Astrocyte (in vitro differentiated cells and primary cell): ENCODE measurements around the gene ATOSB. TPM values are rescaled to one million over a fixed set of nuclear protein-coding genes. Genes with fewer than 3 reads are reported as not detected.
"Not testable (repeated sequence)": the region's sequence is repeated elsewhere in the genome, so short reads cannot be mapped to it uniquely, and the experiment has no call there.

Source experiments
- DNase-seq: peaks from one replicate; pipeline ENCODE4 v3.0.0-alpha.2; 2010; ENCODE audit warnings: low read depth
- FAIRE-seq: peaks from 2 replicates; lab custom pipeline; 2011; peaks lifted over from hg19 to GRCh38; lab: Jason Lieb, UNC
- H2AFZ ChIP-seq: 2 replicates; pipeline ENCODE4 v1.6.0; 2012; ENCODE audit warnings: low read depth, low read length, inconsistent platforms
- H3K27ac ChIP-seq: 2 replicates; pipeline ENCODE4 v1.5.1; 2011; ENCODE audit warnings: low read depth, low read length, inconsistent platforms
- H3K27me3 ChIP-seq: 2 replicates; pipeline ENCODE4 v1.6.0; 2011; ENCODE audit warnings: low read length, inconsistent platforms; ENCODE audit not compliant: insufficient read depth
- H3K36me3 ChIP-seq: 2 replicates; pipeline ENCODE4 v1.5.1; 2011; ENCODE audit warnings: low read length, inconsistent platforms; ENCODE audit not compliant: insufficient read depth
- H3K4me1 ChIP-seq: 2 replicates; pipeline ENCODE4 v1.5.1; 2011; ENCODE audit warnings: low read length, inconsistent platforms; ENCODE audit not compliant: insufficient read depth
- H3K4me2 ChIP-seq: 2 replicates; pipeline ENCODE4 v1.6.0; 2012; ENCODE audit warnings: low read length, inconsistent platforms
- H3K4me3 ChIP-seq: 2 replicates; pipeline ENCODE4 v1.5.1; 2011; ENCODE audit warnings: low read depth, mild to moderate bottlenecking, low read length, inconsistent platforms; ENCODE audit not compliant: insufficient read depth
- H3K79me2 ChIP-seq: 2 replicates; pipeline ENCODE4 v1.6.0; 2012; ENCODE audit warnings: mild to moderate bottlenecking, low read length, inconsistent platforms; ENCODE audit not compliant: insufficient read depth
- H3K9ac ChIP-seq: 2 replicates; pipeline ENCODE4 v1.6.0; 2012; ENCODE audit warnings: mild to moderate bottlenecking, low read length, inconsistent platforms
- H3K9me3 ChIP-seq: 2 replicates; pipeline ENCODE4 v1.5.1; 2012; ENCODE audit warnings: low read depth, mild to moderate bottlenecking, low read length, inconsistent platforms; ENCODE audit not compliant: insufficient read depth
- H4K20me1 ChIP-seq: 2 replicates; pipeline ENCODE4 v1.6.0; 2012; ENCODE audit warnings: low read length, inconsistent platforms; ENCODE audit not compliant: insufficient read depth
- H3K27ac Mint-ChIP-seq: one replicate; pipeline ENCODE4 v1.8.0; 2021; ENCODE audit warnings: mild to moderate bottlenecking, mixed read lengths; ENCODE audit not compliant: unreplicated experiment
- H3K27me3 Mint-ChIP-seq: one replicate; pipeline ENCODE4 v1.8.0; 2021; ENCODE audit warnings: low read depth, mixed read lengths; ENCODE audit not compliant: unreplicated experiment
- H3K36me3 Mint-ChIP-seq: one replicate; pipeline ENCODE4 v1.8.0; 2021; ENCODE audit warnings: low read depth, mixed read lengths; ENCODE audit not compliant: unreplicated experiment
- H3K4me1 Mint-ChIP-seq: one replicate; pipeline ENCODE4 v1.8.0; 2021; ENCODE audit warnings: low read depth, mixed read lengths; ENCODE audit not compliant: unreplicated experiment
- H3K4me3 Mint-ChIP-seq: one replicate; pipeline ENCODE4 v1.8.0; 2021; ENCODE audit warnings: mild to moderate bottlenecking, moderate library complexity, mixed read lengths; ENCODE audit not compliant: unreplicated experiment
- H3K9me3 Mint-ChIP-seq: one replicate; pipeline ENCODE4 v1.8.0; 2021; ENCODE audit warnings: mild to moderate bottlenecking, mixed read lengths; ENCODE audit not compliant: unreplicated experiment
- EZH2 ChIP-seq: IDR thresholded peaks from 2 replicates; pipeline ENCODE4 v1.6.1; 2012; ENCODE audit warnings: mild to moderate bottlenecking, low read length, inconsistent platforms; ENCODE audit not compliant: insufficient read depth
- total RNA-seq: library from RNA; stranded (reverse); gene quantifications from 2 replicates; pipeline ENCODE4 v1.2.1, GENCODE V29; 2021
- TF ChIP-seq, protein P1 (sequence below): IDR thresholded peaks from 2 replicates; pipeline ENCODE4 v1.5.1; 2011; ENCODE audit warnings: low read depth, mild to moderate bottlenecking, inconsistent platforms, low read length, moderate library complexity; ENCODE audit not compliant: insufficient read depth

Gene ATOSB
- total RNA-seq, 1 donor from 2014 or later, result 68.9 TPM

DNA sequence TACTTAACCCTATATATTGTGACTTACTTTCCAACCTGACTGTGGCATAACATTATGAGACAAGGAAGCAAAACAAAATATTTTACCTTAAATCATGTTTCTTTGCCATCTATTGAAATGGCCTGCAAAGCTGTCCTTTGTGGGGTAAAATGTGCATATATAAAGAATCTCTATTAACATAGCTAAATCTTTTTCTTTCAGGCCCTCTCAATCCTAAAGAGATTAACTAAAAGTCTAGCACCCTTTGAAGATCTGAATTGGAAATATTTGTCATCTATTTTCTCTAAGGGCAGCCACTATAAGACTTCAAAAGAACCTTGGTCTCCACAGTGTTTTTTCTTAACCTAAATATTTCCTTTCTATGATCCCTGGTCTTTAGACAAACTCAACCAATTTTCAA lies 41.1 kb upstream of the ATOSB start:
- FAIRE-seq (no peak), DNase-seq (no peak)
- Histone ChIP-seq H3K27me3 (no peaks in the 10 kb centered on the region), H4K20me1 (no peaks in the 10 kb centered on the region), H3K4me1 (peaks cover 3% of the 10 kb centered on the region), H3K36me3 (no peaks in the 10 kb centered on the region), H3K9ac (no peak overlapping the region), H3K27ac (no peak overlapping the region), H3K9me3 (no peaks in the 10 kb centered on the region), H3K4me2 (no peak overlapping the region), H3K79me2 (no peaks in the 10 kb centered on the region), H3K4me3 (no peak overlapping the region), H2AFZ (no peak overlapping the region)
- H3K9me3 Mint-ChIP-seq, result peaks cover 4% of the 10 kb centered on the region
- no peak overlapping the region for H3K4me3 Mint-ChIP-seq
- peaks cover 3% of the 10 kb centered on the region for H3K36me3 Mint-ChIP-seq
- TF ChIP-seq, protein P1, sequence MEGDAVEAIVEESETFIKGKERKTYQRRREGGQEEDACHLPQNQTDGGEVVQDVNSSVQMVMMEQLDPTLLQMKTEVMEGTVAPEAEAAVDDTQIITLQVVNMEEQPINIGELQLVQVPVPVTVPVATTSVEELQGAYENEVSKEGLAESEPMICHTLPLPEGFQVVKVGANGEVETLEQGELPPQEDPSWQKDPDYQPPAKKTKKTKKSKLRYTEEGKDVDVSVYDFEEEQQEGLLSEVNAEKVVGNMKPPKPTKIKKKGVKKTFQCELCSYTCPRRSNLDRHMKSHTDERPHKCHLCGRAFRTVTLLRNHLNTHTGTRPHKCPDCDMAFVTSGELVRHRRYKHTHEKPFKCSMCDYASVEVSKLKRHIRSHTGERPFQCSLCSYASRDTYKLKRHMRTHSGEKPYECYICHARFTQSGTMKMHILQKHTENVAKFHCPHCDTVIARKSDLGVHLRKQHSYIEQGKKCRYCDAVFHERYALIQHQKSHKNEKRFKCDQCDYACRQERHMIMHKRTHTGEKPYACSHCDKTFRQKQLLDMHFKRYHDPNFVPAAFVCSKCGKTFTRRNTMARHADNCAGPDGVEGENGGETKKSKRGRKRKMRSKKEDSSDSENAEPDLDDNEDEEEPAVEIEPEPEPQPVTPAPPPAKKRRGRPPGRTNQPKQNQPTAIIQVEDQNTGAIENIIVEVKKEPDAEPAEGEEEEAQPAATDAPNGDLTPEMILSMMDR, result no peak
- no peak for TF ChIP-seq EZH2
- H3K4me1 Mint-ChIP-seq, result no peaks in the 10 kb centered on the region
- no peaks in the 10 kb centered on the region for H3K27me3 Mint-ChIP-seq
- H3K27ac Mint-ChIP-seq, result no peak overlapping the region

DNA sequence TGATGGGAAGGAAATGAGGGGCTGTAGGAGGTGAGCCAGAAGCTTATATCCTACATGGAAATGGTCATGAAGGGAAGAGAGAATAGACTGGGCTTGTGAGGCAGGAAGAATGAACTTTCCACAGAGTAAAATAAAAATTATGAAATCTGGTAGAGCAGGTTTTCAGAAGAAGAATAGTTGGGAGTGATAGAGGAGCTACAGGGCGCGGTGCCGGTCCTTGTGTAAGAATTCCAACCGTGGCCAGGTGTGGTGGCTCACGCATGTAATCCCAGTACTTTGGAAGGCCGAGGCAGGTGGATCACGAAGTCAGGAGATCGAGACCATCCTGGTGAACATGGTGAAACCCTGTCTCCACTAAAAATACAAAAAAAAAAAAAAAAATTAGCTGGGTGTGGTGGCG lies 37.3 kb upstream of the ATOSB start:
- Mint-ChIP-seq H3K27ac (no peak overlapping the region), H3K27me3 (no peaks in the 10 kb centered on the region), H3K4me3 (no peak overlapping the region), H3K9me3 (peaks cover 28% of the 10 kb centered on the region), H3K4me1 (no peaks in the 10 kb centered on the region), H3K36me3 (peaks cover 4% of the 10 kb centered on the region)
- Histone ChIP-seq H3K9me3 (peaks cover 6% of the 10 kb centered on the region), H4K20me1 (no peaks in the 10 kb centered on the region), H3K4me2 (no peak overlapping the region), H2AFZ (no peak overlapping the region), H3K36me3 (no peaks in the 10 kb centered on the region), H3K79me2 (no peaks in the 10 kb centered on the region), H3K4me1 (no peaks in the 10 kb centered on the region), H3K4me3 (no peak overlapping the region), H3K27ac (no peak overlapping the region), H3K9ac (no peak overlapping the region), H3K27me3 (no peaks in the 10 kb centered on the region)
- FAIRE-seq (no peak), DNase-seq (no peak)
- TF ChIP-seq, protein P1, result no peak
- no peak for TF ChIP-seq EZH2

DNA sequence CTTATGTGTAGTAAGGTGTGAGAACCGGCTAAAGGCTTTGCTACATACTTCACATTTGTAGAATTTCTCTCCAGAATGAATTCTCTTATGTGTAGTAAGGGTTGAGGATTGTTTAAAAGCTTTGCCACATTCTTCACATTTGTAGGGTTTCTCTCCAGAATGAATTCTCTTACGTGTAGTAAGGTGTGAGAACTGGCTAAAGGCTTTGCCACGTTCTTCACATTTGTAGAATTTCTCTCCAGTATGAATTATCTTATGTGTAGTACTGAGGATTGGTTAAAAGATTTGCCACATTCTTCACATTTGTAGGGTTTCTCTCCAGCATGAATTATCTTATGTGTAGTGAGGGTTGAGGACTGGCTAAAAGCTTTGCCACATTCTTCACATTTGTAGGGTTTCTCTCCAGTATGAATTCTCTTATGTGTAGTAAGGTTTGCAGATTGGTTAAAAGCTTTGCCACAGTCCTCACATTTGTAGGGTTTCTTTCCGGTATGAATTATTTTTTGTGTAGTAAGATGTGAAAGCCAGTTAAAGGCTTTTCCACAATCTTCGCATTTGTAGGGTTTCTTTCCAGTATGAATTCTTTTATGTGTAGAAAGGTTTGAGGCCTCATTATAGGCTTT lies 32.4 kb upstream of the ATOSB start:
- H3K9me3 Mint-ChIP-seq, result peaks cover 40% of the 10 kb centered on the region
- H3K36me3 ChIP-seq, H3K27me3 Mint-ChIP-seq, H3K27me3 ChIP-seq, H3K27ac Mint-ChIP-seq, H3K4me3 Mint-ChIP-seq, H3K27ac ChIP-seq, H2AFZ ChIP-seq, FAIRE-seq, H3K9me3 ChIP-seq, H3K4me2 ChIP-seq, H3K4me1 ChIP-seq, H3K36me3 Mint-ChIP-seq, H3K9ac ChIP-seq, H4K20me1 ChIP-seq, H3K4me3 ChIP-seq, H3K4me1 Mint-ChIP-seq, DNase-seq, H3K79me2 ChIP-seq: not testable (repeated sequence)
